ENCODE results near the gene ZNF33B.

DNA sequence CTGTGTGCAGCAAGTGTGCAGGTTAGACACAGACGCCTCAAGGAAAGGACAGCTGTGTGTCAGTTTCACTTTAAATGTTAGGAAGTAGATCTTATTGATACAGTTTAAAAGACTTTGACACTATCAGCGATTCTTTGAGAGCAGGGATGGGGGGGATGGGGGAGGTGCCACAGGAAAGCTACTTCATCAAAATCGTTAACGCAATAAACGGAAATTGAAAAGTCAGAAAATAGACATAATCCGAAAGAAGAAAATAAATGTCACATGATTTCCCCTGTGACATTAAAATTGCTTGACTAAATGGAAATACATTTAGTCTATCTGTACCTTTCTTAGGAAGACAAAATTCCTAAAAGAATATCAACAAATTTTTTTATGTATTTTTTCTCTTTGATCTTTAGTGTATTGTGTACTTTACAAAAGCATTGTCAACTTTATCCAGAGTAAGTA lies 476 bp upstream of the ZNF33B start:
- no peak for TF ChIP-seq POLR2A (IDR thresholded peaks at IDR 0.05)
- TF ChIP-seq, protein P1, sequence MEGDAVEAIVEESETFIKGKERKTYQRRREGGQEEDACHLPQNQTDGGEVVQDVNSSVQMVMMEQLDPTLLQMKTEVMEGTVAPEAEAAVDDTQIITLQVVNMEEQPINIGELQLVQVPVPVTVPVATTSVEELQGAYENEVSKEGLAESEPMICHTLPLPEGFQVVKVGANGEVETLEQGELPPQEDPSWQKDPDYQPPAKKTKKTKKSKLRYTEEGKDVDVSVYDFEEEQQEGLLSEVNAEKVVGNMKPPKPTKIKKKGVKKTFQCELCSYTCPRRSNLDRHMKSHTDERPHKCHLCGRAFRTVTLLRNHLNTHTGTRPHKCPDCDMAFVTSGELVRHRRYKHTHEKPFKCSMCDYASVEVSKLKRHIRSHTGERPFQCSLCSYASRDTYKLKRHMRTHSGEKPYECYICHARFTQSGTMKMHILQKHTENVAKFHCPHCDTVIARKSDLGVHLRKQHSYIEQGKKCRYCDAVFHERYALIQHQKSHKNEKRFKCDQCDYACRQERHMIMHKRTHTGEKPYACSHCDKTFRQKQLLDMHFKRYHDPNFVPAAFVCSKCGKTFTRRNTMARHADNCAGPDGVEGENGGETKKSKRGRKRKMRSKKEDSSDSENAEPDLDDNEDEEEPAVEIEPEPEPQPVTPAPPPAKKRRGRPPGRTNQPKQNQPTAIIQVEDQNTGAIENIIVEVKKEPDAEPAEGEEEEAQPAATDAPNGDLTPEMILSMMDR (IDR thresholded peaks at IDR 0.05) = no peak

Measured in lower leg skin (tissue), 3 donors.